Sigmoid colon (tissue), 7 donors: Measurements from ENCODE around the gene DMTF1. TPM values are rescaled to one million over a fixed set of nuclear protein-coding genes. Genes with fewer than 3 reads are reported as not detected.

Experiments
- DNase-seq: peaks from one replicate; pipeline ENCODE4 v3.0.0-alpha.2; 2019
- H3K27ac ChIP-seq, 4 donors: fragments of 200-600 bp; sonication (generic); one replicate each; pipeline ENCODE4 v1.5.1; 2016 to 2019; ENCODE audit warnings: mild to moderate bottlenecking in 1 of 4
- H3K27me3 ChIP-seq, 3 donors: fragments of 200-600 bp; sonication (generic); one replicate each; pipeline ENCODE4 v1.5.1; 2019; ENCODE audit warnings: mild to moderate bottlenecking in 1 of 3
- H3K36me3 ChIP-seq, 4 donors: fragments of 200-600 bp; sonication (generic); one replicate each; pipeline ENCODE4 v1.5.1; 2016 to 2019
- H3K4me1 ChIP-seq, 4 donors: fragments of 200-600 bp; sonication (generic); one replicate each; pipeline ENCODE4 v1.5.1; 2017 to 2019
- H3K4me3 ChIP-seq, 4 donors: fragments of 200-600 bp; sonication (generic); one replicate each; pipeline ENCODE4 v1.5.1; 2017 to 2019; ENCODE audit warnings: mild to moderate bottlenecking in 2 of 4, moderate library complexity in 1 of 4
- H3K9me3 ChIP-seq, 4 donors: fragments of 200-600 bp in 3 of 4; sonication (generic) in 3 of 4; one replicate each; pipeline versions ENCODE4 v1.5.1 to v1.6.1; 2013 to 2019
- EP300 ChIP-seq, 4 donors: sonication (generic); formaldehyde crosslinking; IDR thresholded peaks; one replicate each; pipeline ENCODE4 v1.6.1; 2017; ENCODE audit warnings: antibody characterized with exemption in 4 of 4
- POLR2A ChIP-seq, 2 donors: fragments of 450-650 bp; IDR thresholded peaks; one replicate each; pipeline ENCODE4 v1.6.1; 2016; ENCODE audit warnings: antibody characterized with exemption in 2 of 2, mild to moderate bottlenecking in 2 of 2, moderate library complexity in 2 of 2
- POLR2AphosphoS5 ChIP-seq, 4 donors: sonication (generic); formaldehyde crosslinking; IDR thresholded peaks; one replicate each; pipeline ENCODE4 v1.6.1; 2017; ENCODE audit warnings: antibody characterized with exemption in 4 of 4
- WGBS, 2 donors: extraction: QIAGEN DNeasy Blood & Tissue Kit; methylation state at CpG; one replicate each; pipeline ENCODE4 v1.1.7; 2013; 5-methylcytosine and 5-hydroxymethylcytosine counted together
- intact Hi-C: fragments of 100-400 bp; cut with DNase I; formaldehyde crosslinking; loops from one replicate; pipeline ENCODE4 v1.15.1; 2023
- polyA plus RNA-seq, 3 donors: library from polyadenylated mRNA; stranded (reverse); fragments of 200-250 nt; gene quantifications; one replicate each; pipeline ENCODE4 v1.2.3, GENCODE V29; 2013
- total RNA-seq, 4 donors: library from RNA; depleted of rRNA; stranded (reverse); fragments of >200 nt; gene quantifications; one replicate each; pipeline ENCODE4 v1.1.0, GENCODE V29; 2016
- TF ChIP-seq, protein P1 (sequence below), 4 experiments: fragments of 450-650 bp in 3 of 4; fragments of 200-600 bp in 1 of 4; IDR thresholded peaks; one replicate each; pipeline ENCODE4 v1.5.1; 2016 to 2019; ENCODE audit warnings: antibody characterized with exemption in 4 of 4, mild to moderate bottlenecking in 3 of 4, moderate library complexity in 2 of 4
- donor health status: healthy with polysubstance abuse.
- donor health status: Bipolar disorder and iron deficiency.
- donor health status: healthy.

The DMTF1 gene
- total and polyA plus RNA-seq, 7 donors: 10.2 to 134 (median 69.9) TPM

DNA sequence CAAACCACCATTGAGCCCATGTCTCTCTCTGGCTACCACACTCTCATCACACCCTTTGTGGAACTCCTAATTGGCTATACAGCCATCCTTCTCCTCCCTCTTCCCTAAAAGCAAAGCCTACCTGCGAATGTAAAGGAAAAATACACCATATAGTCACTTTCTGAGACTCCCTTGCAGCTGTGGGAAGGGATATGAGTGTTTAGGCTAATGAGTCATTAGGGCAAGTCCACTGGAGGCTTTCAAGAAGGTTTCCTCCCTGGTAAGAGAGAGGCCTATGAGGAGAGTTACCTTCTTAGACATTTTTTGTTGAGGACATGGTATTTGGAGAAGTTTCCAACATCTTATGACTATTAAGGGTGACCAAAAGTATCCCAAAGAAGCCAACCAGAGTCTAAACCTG, 71.4 kb downstream of the DMTF1 start:
- H3K4me1 ChIP-seq: peaks cover 0 to 20% (median 8%) of the 10 kb centered on the region in 4 donors
- TF ChIP-seq EP300 (IDR thresholded peaks at IDR 0.05): no peak
- TF ChIP-seq POLR2A (IDR thresholded peaks at IDR 0.05): no peak
- TF ChIP-seq, protein P1, sequence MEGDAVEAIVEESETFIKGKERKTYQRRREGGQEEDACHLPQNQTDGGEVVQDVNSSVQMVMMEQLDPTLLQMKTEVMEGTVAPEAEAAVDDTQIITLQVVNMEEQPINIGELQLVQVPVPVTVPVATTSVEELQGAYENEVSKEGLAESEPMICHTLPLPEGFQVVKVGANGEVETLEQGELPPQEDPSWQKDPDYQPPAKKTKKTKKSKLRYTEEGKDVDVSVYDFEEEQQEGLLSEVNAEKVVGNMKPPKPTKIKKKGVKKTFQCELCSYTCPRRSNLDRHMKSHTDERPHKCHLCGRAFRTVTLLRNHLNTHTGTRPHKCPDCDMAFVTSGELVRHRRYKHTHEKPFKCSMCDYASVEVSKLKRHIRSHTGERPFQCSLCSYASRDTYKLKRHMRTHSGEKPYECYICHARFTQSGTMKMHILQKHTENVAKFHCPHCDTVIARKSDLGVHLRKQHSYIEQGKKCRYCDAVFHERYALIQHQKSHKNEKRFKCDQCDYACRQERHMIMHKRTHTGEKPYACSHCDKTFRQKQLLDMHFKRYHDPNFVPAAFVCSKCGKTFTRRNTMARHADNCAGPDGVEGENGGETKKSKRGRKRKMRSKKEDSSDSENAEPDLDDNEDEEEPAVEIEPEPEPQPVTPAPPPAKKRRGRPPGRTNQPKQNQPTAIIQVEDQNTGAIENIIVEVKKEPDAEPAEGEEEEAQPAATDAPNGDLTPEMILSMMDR (IDR thresholded peaks at IDR 0.05): no peak
- TF ChIP-seq POLR2AphosphoS5 (IDR thresholded peaks at IDR 0.05): no peak
- no peak overlapping the region for H3K27ac ChIP-seq
- no peaks in the 10 kb centered on the region for H3K36me3 ChIP-seq
- DNase-seq: no peak
- H3K4me3 ChIP-seq: no peak overlapping the region
- 80 to 98% methylated on average over 1 of the region's 1 CpG for WGBS, 2 donors
- no peaks in the 10 kb centered on the region for H3K27me3 ChIP-seq
- intact Hi-C loops: no loop called here
- no peaks in the 10 kb centered on the region for H3K9me3 ChIP-seq

DNA sequence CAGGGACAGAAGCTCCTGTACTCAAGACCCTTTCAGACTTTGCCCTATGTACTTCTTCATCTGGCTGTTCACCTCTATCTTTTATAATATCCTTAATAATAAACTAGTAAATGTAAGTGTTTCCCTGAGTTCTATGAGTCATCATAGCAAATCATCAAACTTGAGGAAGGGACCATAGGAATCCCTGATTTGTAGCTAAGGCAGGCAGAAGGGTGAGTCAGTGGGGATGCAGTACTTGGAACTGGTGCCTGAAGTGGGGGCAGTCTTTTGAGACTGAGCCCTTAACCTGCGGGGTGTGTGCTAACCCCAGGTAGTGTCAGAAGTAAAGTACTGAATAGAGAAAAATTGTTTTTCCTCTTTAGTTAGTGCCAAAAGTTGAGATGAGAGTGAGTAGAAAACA, 73.4 kb downstream of the DMTF1 start:
- intact Hi-C loops: no loop called here
- WGBS, 2 donors: 79 to 89% methylated on average over 1 of the region's 1 CpG
- no peaks in the 10 kb centered on the region for H3K36me3 ChIP-seq

DNA sequence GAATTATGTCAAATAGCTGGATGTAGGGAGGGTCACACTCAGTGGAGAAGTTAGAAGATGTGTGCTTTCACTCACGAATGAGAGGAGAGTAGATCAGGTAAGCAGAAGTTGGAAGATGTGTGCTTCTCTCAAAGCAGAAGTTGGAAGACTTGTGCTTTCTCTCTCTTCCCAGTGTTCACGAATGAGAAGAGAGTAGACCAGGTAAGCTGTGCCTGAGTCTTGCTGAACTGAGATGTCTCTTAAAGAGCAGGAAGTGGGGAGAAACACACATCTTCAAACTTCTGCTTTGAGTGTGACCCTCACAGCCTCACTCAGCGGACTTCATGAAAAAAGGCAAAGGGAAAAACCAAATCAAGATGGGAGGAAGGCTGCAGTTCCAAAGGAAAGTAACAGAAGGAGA, 74.2 kb downstream of the DMTF1 start:
- H3K36me3 ChIP-seq: no peaks in the 10 kb centered on the region

More for the DNA sequence above, 73.4 kb downstream of the DMTF1 start:
- H3K9me3 ChIP-seq: no peaks in the 10 kb centered on the region
- TF ChIP-seq EP300 (IDR thresholded peaks at IDR 0.05): no peak
- no peak for TF ChIP-seq POLR2AphosphoS5 (IDR thresholded peaks at IDR 0.05)
- TF ChIP-seq, protein P1 (IDR thresholded peaks at IDR 0.05): no peak
- TF ChIP-seq POLR2A (IDR thresholded peaks at IDR 0.05): no peak
- H3K4me1 ChIP-seq: peaks cover 0 to 7% (median 6%) of the 10 kb centered on the region in 4 donors
- H3K27me3 ChIP-seq: no peaks in the 10 kb centered on the region
- DNase-seq: no peak
- no peak overlapping the region for H3K4me3 ChIP-seq
- H3K27ac ChIP-seq: no peak overlapping the region

DNA sequence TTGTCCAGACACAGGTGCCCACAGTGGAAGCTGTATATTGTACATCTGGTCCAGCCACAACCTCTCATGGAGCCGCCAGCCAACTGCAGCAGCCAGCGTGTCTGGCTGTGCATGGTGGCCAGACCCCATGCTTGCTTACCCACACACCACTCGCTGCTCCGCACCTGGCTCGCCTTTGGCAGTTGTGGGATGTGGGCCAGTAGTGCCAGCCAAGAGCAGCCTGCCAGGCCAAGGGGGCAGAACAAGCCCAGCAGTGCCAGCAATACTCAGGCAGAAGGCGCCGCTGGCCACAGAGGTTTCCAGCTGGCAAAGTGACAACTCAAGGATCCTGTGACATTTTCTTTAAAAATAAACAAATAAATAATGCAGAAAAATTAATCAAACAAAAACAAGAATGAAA, 79.0 kb downstream of the DMTF1 start:
- Histone ChIP-seq H3K9me3 (no peaks in the 10 kb centered on the region), H3K4me3 (no peak overlapping the region), H3K4me1 (peaks cover 0 to 5% (median 2%) of the 10 kb centered on the region in 4 donors), H3K36me3 (no peaks in the 10 kb centered on the region), H3K27me3 (no peaks in the 10 kb centered on the region), H3K27ac (no peak overlapping the region)
- TF ChIP-seq POLR2A (IDR thresholded peaks at IDR 0.05): no peak
- no peak for TF ChIP-seq EP300 (IDR thresholded peaks at IDR 0.05)
- TF ChIP-seq, protein P1 (IDR thresholded peaks at IDR 0.05): no peak
- no peak for TF ChIP-seq POLR2AphosphoS5 (IDR thresholded peaks at IDR 0.05)
- 85 to 88% methylated on average over 7 of the region's 7 CpGs for WGBS, 2 donors
- DNase-seq: no peak
- intact Hi-C loops: no loop called here

More for the DNA sequence above, 74.2 kb downstream of the DMTF1 start:
- intact Hi-C loops: no loop called here
- no peaks in the 10 kb centered on the region for H3K27me3 ChIP-seq
- no peaks in the 10 kb centered on the region for H3K9me3 ChIP-seq
- peaks cover 0 to 5% (median 2%) of the 10 kb centered on the region in 4 donors for H3K4me1 ChIP-seq
- TF ChIP-seq POLR2A (IDR thresholded peaks at IDR 0.05) (no peak), POLR2AphosphoS5 (IDR thresholded peaks at IDR 0.05) (no peak), EP300 (IDR thresholded peaks at IDR 0.05) (no peak)
- TF ChIP-seq, protein P1 (IDR thresholded peaks at IDR 0.05): no peak
- 58 to 81% methylated on average over 3 of the region's 3 CpGs for WGBS, 2 donors
- no peak overlapping the region for H3K27ac ChIP-seq
- no peak overlapping the region for H3K4me3 ChIP-seq
- no peak for DNase-seq

DNA sequence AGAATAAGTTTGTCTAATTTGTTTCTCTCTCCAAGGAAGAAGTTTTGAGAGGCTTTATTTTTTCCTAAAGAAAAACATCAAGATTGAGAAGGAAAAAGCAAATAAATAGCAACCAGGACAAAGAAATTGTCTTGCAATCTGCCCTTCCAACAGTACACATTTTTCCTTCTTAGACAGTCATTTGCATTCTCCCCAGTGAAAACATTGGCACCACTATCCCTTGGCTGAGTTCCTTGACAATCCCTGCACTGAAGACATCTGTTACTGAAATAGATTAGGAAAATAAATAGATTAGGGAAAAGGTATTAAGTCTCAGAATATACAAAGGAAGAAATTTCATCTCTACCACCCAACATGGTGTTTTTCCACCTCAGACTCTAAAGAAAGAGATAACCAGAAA, 79.5 kb downstream of the DMTF1 start:
- Histone ChIP-seq H3K36me3 (no peaks in the 10 kb centered on the region), H3K4me1 (peaks cover 0 to 5% (median 2%) of the 10 kb centered on the region in 4 donors), H3K27me3 (no peaks in the 10 kb centered on the region), H3K9me3 (no peaks in the 10 kb centered on the region), H3K4me3 (no peak overlapping the region), H3K27ac (no peak overlapping the region)
- DNase-seq: no peak
- TF ChIP-seq POLR2A (IDR thresholded peaks at IDR 0.05) (no peak), POLR2AphosphoS5 (IDR thresholded peaks at IDR 0.05) (no peak), EP300 (IDR thresholded peaks at IDR 0.05) (no peak)
- TF ChIP-seq, protein P1 (IDR thresholded peaks at IDR 0.05): no peak
- intact Hi-C loops: no loop called here
